ENCODE measurements around the gene LSAMP. TPM values are rescaled to one million over a fixed set of nuclear protein-coding genes. Genes with fewer than 3 reads are reported as not detected.

LSAMP gene
- total and polyA plus RNA-seq, 2 of the 4 experiments (the other 2 are of a cell fraction): 7.9 to 8.0 TPM

DNA sequence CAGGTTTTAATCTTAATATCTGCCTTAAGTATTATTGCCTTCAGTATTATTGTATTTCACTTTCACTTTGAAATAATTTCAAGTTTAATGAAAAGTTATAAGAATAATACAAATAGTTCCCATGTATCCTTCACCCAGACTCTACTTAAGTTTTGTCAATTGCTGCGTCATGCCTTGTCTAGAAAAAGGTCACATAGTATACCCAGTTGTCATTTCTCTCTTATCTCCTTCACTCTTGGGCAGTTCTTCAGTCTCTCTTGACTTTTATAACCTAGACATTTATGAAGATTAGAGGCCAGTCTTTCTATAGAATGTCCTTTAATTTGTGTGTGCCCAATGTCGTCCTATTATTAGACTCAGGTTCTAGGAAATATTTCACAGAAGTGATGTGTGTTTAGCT is 367.7 kb downstream of the LSAMP start:
- no peak overlapping the region for H3K4ac ChIP-seq (ENCODE audit: low read depth, low read length)
- H3K18ac ChIP-seq (ENCODE audit: low read depth, low read length): no peak overlapping the region
- no peaks in the 10 kb centered on the region for H3K9me1 ChIP-seq (ENCODE audit: insufficient read depth, low read length)
- no peak for ATAC-seq (ENCODE audit: low read depth)
- no peak overlapping the region for H4K5ac ChIP-seq (ENCODE audit: low read depth, low read length)
- no peaks in the 10 kb centered on the region for H3K36me3 ChIP-seq (ENCODE audit: control insufficient read depth, insufficient read depth, low read length)
- H3K14ac ChIP-seq (replicated peaks; ENCODE audit: low read depth, low read length): no peak overlapping the region
- ChIA-PET CTCF (no interaction called here), POLR2A (ENCODE audit: unreplicated experiment) (no interaction called here)
- H3K9me3 ChIP-seq (ENCODE audit: control insufficient read depth, insufficient read depth, low read length): no peaks in the 10 kb centered on the region
- no peak overlapping the region for H3K9ac ChIP-seq (ENCODE audit: low read depth, low read length)
- no peaks in the 10 kb centered on the region for H4K20me1 ChIP-seq (ENCODE audit: insufficient read depth, low read length)
- TF ChIP-seq SMC3 (IDR thresholded peaks at IDR 0.05; ENCODE audit: low read depth, low read length) (no peak), FOS (IDR thresholded peaks at IDR 0.05; ENCODE audit: low read depth, low read length) (no peak), RAD21 (IDR thresholded peaks at IDR 0.05; ENCODE audit: low read length) (no peak), MAZ (IDR thresholded peaks at IDR 0.05; ENCODE audit: borderline replicate concordance, low read depth, low read length) (no peak), NFE2L2 (IDR thresholded peaks at IDR 0.05; ENCODE audit: low read depth, low read length) (no peak), MAFK (IDR thresholded peaks at IDR 0.05; ENCODE audit: low read depth, low read length) (no peak), CEBPB (IDR thresholded peaks at IDR 0.05; ENCODE audit: low read depth, low read length) (no peak), POLR2A (IDR thresholded peaks at IDR 0.05; ENCODE audit: low read depth, low read length) (no peak), CHD1 (IDR thresholded peaks at IDR 0.05; ENCODE audit: low read depth, low read length) (no peak), RFX5 (IDR thresholded peaks at IDR 0.05; ENCODE audit: low read depth, low read length) (no peak), MXI1 (IDR thresholded peaks at IDR 0.05; ENCODE audit: borderline replicate concordance, low read depth, low read length) (no peak), RCOR1 (IDR thresholded peaks at IDR 0.05; ENCODE audit: insufficient replicate concordance, low read length) (no peak), BHLHE40 (IDR thresholded peaks at IDR 0.05; ENCODE audit: low read depth, low read length) (no peak)
- TF ChIP-seq, protein P1, sequence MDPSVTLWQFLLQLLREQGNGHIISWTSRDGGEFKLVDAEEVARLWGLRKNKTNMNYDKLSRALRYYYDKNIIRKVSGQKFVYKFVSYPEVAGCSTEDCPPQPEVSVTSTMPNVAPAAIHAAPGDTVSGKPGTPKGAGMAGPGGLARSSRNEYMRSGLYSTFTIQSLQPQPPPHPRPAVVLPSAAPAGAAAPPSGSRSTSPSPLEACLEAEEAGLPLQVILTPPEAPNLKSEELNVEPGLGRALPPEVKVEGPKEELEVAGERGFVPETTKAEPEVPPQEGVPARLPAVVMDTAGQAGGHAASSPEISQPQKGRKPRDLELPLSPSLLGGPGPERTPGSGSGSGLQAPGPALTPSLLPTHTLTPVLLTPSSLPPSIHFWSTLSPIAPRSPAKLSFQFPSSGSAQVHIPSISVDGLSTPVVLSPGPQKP (IDR thresholded peaks at IDR 0.05; ENCODE audit: borderline replicate concordance, low read depth, low read length): no peak
- TF ChIP-seq, protein P2, sequence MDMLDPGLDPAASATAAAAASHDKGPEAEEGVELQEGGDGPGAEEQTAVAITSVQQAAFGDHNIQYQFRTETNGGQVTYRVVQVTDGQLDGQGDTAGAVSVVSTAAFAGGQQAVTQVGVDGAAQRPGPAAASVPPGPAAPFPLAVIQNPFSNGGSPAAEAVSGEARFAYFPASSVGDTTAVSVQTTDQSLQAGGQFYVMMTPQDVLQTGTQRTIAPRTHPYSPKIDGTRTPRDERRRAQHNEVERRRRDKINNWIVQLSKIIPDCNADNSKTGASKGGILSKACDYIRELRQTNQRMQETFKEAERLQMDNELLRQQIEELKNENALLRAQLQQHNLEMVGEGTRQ (IDR thresholded peaks at IDR 0.05; ENCODE audit: low read depth, low read length): no peak
- TF ChIP-seq, protein P3, sequence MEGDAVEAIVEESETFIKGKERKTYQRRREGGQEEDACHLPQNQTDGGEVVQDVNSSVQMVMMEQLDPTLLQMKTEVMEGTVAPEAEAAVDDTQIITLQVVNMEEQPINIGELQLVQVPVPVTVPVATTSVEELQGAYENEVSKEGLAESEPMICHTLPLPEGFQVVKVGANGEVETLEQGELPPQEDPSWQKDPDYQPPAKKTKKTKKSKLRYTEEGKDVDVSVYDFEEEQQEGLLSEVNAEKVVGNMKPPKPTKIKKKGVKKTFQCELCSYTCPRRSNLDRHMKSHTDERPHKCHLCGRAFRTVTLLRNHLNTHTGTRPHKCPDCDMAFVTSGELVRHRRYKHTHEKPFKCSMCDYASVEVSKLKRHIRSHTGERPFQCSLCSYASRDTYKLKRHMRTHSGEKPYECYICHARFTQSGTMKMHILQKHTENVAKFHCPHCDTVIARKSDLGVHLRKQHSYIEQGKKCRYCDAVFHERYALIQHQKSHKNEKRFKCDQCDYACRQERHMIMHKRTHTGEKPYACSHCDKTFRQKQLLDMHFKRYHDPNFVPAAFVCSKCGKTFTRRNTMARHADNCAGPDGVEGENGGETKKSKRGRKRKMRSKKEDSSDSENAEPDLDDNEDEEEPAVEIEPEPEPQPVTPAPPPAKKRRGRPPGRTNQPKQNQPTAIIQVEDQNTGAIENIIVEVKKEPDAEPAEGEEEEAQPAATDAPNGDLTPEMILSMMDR (conservative IDR thresholded peaks at IDR 0.05; ENCODE audit: low read depth, low read length): no peak
- DNase-seq: no peak
- no peak overlapping the region for H2BK120ac ChIP-seq (ENCODE audit: low read depth, low read length)
- no peaks in the 10 kb centered on the region for H3K79me1 ChIP-seq (ENCODE audit: low read depth in 1 of 2, low read length in 2 of 2)
- no peak overlapping the region for H4K91ac ChIP-seq (ENCODE audit: insufficient read depth, low read depth, low read length)
- in situ Hi-C loops (cut with MboI; ENCODE audit: low sequenced_read_pairs) (no loop called here), intact Hi-C loops (cut with micrococcal nuclease) (no loop called here), dilution Hi-C loops (cut with HindIII; ENCODE audit: low sequenced_read_pairs, unreplicated experiment) (no loop called here)
- H3K27ac ChIP-seq (ENCODE audit: insufficient read depth, low read length): no peak overlapping the region
- H2BK15ac ChIP-seq (ENCODE audit: low read depth, low read length): no peak overlapping the region
- no peaks in the 10 kb centered on the region for H3K27me3 ChIP-seq (ENCODE audit: control insufficient read depth, insufficient read depth, low read length)
- no peak overlapping the region for H2BK5ac ChIP-seq (ENCODE audit: low read depth, low read length, poor library complexity, severe bottlenecking)
- H2AK5ac ChIP-seq (ENCODE audit: low read depth, low read length): no peak overlapping the region
- no peak overlapping the region for H3K4me2 ChIP-seq (ENCODE audit: low read depth, low read length)
- H3K4me1 ChIP-seq (ENCODE audit: control insufficient read depth, insufficient read depth, low read length): no peaks in the 10 kb centered on the region
- no CpG with 5 or more reads among the region's 2 CpGs for WGBS, 2 experiments (ENCODE audit: extremely low coverage in 2 of 2, insufficient read length in 1 of 2)
- no peak overlapping the region for H2AK9ac ChIP-seq (replicated peaks; ENCODE audit: low read depth, low read length, poor library complexity)
- H3K23ac ChIP-seq (ENCODE audit: low read depth, low read length): no peak overlapping the region
- no TSS peak for BruUV-seq (replicated peaks)
- no peak overlapping the region for H3K4me3 ChIP-seq (ENCODE audit: insufficient read depth, low read depth, low read length)
- no peak overlapping the region for H2BK20ac ChIP-seq (ENCODE audit: low read depth, low read length)
- H4K8ac ChIP-seq (ENCODE audit: low read depth in 2 of 2, low read length in 2 of 2): no peak overlapping the region
- no peak overlapping the region for H2AFZ ChIP-seq (replicated peaks; ENCODE audit: low read length, poor library complexity)
- H3K56ac ChIP-seq (ENCODE audit: extremely low read depth, insufficient read depth, low read length): no peak overlapping the region
